ENCODE data around the gene ATP6V0B.

ATP6V0B gene

DNA sequence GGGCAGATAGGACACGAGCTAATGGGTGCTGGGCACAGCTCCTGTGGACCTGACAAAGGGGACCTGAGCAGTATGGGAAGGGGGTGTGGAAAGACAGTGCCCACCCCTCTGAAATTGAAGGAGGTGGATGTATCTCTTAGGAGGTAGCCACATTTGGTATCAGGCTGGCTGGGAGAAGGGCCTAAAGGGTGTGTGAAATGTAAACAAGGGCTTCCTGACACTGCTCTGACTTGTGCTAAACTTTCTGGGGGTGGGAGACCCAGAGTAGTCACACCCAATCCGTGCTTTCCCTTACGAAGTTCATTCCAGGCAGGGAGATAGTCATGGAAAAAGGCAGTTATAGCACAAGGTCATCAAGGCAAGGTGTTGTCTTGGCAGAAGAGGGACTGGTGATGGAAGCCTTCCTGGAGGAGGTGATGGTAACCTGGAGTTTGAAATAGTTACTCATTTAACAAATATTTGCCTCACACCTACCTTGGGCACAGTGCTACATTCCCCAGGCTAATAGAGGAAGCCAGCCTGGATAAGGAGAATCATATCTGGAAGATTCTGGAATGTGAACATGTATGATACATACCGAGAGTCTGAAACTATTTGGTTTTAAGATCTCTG is 11.3 kb downstream of the ATP6V0B start:
- no peak for DNase-seq

DNA sequence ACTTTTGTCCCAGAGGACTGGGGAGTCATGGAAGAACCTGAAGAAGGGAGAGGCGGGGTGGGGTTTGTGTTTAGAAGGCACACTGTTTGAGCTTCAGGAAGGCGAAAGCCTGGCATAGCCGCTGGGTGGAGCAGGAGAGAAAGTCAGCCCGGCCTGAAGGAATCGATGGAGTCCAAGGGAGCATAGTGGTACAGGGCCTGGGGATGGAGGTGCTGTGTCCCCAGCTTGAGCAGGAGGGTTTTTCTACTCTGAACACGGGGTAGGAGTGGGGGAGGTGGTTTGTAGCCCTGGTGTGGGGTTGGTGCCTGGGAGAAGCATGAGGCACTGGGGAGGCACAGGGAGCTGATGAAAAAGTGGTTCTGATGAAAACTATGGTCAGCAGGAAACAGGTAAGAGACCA is 12.0 kb downstream of the ATP6V0B start:
- DNase-seq: no peak

DNA sequence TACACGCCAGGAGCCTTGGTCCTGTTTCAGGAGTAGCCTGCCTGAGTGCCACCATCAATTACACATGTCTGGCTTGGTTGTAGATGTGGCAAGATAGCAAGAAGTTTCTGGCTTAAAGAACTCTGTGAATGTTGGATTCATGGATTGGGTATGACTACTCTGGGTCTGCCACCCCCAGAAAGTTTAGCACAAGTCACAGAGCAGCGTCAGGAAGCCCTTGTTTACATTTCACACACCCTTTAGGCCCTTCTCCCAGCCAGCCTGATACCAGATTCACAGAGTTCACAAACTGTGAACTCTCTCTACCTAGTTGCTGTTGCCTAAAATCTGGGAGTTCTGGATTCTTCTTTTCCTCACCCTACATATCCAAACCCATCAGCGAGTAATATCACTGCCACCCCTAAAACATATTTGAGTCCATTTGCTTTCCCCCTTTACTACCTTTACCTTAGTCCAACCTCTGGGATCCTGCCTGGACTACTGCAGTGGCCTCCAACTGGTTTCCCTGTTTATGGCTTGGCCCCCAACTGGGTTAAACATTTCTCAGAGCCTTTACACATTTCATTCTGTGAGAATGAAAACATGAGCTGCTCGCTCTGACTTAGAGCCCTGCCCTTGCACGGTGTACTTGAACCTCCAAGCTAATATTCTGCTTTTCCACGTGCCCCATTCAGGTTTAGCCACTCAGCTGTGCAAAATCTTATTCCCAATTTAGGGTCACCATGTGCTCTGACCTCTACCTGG is 12.6 kb downstream of the ATP6V0B start:
- no peak for DNase-seq

DNA sequence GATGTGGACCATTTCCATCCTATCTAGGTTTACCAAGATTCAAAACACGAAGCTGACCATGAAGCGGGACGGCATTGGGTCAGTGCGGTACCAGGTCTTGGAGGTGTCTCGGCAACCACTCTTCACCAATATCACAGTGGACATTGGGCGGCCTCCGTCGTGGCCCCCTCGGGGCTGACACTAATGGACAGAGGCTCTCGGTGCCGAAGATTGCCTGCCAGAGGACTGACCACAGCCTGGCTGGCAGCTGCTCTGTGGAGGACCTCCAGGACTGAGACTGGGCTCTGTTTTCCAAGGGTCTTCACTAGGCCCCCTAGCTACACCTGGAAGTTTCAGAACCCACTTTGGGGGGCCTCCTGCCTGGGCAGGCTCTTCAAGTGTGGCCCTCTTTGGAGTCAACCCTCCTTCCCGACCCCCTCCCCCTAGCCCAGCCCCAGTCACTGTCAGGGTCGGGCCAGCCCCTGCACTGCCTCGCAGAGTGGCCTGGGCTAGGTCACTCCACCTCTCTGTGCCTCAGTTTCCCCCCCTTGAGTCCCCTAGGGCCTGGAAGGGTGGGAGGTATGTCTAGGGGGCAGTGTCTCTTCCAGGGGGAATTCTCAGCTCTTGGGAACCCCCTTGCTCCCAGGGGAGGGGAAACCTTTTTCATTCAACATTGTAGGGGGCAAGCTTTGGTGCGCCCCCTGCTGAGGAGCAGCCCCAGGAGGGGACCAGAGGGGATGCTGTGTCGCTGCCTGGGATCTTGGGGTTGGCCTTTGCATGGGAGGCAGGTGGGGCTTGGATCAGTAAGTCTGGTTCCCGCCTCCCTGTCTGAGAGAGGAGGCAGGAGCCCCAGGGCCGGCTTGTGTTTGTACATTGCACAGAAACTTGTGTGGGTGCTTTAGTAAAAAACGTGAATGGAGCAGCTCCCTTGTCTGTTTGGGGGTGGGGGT is 15.8 kb downstream of the ATP6V0B start:
- DNase-seq: no peak

DNA sequence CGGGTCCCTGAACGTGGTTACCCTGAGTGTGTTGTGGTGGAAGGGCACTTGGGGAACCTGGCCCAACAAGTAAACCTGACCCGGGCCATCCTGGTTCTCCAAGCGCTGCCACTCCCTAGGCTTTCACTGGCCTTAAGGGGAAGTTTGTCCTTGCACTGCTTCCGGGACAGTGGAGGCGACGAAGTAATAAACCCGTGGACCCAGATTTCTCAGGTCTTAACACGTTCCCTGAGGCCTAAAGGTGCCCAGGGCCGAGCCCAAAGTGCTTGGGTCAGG is 16.4 kb downstream of the ATP6V0B start:
- no peak for DNase-seq

DNA sequence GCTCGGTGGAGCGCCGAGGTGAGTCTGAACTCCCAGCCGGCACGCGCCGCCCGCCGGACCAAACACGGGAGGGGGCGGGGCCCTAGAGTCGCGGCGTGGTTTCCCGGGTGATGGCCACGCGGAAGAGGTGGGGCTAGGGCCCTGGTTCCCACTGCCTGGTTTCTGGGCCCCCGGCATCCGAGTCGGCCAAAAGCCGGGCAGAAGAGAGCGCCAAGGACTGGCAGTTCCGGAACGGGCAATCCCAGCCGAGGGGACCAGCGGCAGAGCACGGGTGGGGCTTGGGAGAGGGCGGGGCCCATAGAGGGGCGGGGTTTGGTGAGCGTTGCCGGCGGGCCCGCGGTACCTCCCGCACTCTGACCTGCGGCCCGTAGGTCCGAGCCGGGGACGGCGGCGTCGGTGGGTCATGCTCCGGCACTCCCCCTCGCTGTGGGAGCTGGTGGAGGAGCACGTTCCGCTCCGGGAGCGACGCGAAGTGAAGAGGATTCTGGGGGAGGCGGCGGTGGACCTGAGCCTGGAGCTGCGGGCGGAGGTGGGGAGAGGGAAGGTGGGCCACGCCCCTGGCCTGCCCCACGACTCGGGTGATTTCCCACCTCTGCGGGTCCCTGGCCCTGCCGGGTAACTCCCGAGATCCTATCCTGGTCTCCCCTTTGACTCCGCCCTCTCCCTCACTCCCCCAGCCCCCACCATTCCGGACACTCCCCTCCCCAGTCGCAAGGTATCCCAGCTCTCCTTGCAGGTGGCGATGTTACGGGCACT is 16.9 kb downstream of the ATP6V0B start, which contains the start of gene CCDC24:
Gene CCDC24, plus strand, starts transcription at position 124 of the 756 bp plus-strand sequence. Its CDS starts 280 bp downstream, at position 404.
- DNase-seq: peak; percentile 30

DNA sequence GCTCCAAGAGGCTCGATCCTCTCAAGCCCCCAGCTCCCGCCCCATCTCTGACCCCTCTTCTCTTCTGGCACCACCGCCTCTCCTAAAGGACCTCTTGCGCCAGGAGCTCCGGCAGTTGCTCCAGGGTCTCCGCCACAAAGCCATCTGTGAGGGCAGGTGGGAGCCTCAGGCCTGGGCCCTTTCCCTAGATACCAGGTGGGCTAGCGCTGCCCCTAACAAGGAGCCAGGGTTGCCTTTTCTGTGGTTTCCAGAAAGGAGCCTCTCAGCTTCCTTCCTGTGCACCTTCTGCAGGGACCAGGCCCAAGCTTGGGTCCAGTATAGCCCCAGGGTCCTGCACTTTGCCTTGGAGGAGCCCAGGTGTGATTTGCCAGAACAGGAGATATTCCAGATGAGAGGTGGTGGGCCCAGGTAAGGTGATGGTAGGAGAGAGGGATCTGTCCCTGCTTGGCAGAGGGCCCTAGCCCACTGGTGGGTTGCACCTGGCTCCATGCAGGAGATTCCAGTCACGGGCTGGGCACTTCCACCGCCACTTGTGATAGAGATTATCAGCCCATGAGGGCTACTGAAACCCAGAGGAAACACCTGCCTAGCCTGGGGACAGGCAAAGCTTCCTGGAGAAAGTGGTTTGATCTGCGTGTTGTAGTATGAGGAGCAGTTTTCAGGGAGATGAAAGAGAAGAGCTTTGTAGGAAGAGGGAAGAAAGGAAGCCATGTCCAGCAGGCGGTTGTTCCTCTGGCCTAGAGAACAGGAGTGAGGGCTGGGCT is 17.7 kb downstream of the ATP6V0B start:
- DNase-seq: no peak

DNA sequence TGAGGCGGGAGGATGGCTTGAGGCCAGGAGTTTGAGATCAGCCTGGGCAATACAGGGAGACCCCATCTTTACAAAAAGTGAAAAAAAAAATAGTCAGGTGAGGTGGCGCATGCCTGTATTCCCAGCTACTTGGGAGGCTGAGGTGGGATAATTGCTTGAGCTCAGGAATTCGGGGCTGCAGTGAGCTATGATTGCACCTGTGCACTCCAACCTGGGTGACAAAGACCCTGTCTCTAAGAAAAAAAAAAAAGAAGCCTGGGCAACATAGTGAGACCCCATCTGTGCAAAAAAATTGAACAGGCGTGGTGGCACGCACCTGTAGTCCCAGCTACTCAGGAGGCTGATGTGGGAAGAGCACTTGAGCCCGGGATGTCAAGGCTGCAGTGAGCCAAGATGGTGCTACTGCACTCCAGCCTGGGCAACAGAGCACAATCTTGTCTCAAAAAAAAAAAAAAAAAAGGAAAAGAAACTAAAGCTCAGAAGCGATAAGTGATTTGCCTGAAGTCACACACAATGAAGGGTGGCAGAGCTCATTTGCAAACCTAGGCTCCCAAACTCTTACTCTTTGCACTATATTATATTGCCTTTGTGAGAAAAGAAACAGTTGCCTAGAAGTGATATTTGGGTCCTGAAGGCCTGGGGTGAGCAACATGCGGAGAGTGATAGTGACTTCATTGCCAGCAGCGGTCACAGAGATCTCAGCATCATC is 18.6 kb downstream of the ATP6V0B start:
- DNase-seq: no peak

DNA sequence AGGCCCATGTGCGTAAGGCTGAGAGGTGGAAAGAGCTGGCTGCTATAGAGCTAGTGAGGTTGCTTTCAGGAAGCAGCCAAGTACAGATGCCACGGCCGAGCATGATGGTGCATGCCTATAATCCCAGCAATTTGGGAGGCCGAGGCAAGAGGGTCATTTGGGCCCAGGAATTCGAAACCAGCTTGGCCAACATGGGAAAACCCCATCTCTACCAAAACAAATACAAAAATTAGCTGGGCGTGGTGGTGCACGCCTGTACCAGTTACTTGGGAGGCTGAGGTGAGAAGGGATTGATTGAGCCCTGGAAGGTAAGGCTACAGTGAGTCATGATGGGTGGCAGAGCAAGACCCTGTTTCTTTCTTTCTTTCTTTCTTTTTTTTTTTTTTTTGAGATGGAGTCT is 19.3 kb downstream of the ATP6V0B start:
- no peak for DNase-seq

DNA sequence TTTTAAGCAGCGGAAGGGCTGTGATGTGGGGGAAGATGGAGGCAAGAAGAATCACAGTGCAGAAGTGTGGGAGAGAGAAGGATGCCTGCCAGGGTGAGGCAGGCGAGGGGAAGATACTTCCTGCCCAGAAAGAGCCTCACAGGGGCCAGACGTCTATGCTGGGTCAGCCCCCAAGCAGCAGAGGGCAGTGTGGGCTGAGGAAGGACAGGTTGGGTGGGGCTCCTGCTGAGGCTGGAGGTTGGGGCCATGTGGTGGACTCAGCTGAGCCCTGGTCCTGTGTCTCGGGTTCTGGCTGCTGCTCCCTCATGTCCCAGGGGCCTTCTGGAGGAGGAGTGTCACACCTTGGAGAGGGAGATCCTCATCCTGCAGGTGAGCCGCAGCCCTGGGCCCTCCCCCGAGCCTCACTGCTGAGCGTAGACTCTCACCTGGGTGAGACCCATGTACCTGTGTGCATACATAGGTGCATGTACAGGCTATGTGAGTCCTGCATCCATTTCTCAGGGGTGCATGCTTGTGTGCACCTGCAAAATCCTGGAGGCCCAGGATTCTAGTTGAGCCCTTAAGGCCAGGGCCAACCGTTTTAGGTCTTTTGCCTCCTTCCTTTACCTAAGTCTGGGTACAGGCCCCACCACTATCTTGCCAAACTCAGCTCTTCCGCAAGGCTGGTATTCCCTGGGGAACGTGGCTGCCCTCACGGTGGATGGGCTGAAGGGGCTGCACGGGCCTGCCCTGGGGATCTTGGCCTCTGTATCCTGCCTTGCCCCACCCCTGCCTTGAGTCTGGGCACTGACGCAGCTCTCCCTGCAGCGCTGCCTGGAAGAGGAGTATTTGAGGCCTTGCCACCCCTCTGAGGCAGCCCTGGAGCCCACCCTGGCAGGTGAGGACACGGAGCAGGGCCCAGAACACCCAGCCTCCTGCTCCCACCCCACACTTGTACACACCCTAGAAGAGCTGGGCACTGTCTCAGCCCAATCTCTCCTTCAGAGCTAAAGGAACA is 20.3 kb downstream of the ATP6V0B start:
- DNase-seq: no peak

DNA sequence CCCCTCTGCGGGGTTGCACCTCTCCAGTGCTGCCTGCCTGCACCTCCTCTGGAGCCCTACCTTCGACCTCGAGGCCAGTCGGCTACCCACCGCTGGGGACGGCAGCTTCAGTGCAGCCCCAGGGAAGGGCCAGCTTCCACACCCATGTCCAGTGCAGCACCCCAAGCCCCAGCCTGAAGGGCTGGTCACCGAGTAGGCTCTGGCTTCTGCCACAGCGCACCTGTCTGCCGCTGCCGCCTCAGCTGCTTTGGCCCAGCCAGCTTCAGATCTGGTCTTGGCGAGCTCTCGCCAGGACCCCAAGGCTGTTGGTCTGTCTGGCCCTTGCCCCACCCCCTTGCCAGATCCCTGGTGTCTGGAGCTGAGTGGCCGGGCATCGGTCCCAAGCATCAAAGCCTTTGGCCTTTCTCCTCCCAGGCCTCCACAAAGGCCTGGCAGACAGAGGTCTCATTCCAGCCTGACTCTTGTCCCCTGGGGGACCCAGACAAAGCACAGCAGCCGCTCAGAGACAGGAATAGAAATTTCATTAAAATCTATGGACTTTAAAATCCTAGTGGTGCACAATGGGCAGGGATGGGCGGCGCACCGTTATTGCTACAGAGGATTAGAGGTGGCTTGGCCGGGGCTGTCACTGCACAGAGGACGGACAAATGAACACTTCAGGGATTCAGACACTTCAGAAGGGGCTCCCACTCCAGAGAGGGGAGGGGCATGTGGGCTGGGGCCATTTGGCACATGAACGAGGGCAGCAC is 21.4 kb downstream of the ATP6V0B start:
- no peak for DNase-seq

DNA sequence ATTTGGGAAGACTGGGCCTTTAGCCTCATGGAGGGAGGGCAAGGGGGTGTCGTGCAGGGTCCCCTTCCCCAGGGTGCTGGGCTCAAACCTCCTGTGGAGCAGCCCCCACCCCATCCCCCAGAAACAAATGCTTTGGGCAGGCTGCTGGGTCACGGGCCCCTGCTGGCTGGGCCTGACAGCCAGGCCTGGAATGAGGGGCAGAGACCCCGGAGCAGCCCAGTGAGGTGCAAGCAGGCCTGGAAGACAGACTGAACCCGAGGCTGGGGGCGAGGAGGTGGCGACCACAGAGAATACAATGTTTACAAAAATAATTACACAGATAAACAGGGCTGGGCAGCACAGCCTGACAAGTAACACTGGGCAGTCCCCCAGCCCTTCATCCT is 22.0 kb downstream of the ATP6V0B start:
- DNase-seq: no peak

DNA sequence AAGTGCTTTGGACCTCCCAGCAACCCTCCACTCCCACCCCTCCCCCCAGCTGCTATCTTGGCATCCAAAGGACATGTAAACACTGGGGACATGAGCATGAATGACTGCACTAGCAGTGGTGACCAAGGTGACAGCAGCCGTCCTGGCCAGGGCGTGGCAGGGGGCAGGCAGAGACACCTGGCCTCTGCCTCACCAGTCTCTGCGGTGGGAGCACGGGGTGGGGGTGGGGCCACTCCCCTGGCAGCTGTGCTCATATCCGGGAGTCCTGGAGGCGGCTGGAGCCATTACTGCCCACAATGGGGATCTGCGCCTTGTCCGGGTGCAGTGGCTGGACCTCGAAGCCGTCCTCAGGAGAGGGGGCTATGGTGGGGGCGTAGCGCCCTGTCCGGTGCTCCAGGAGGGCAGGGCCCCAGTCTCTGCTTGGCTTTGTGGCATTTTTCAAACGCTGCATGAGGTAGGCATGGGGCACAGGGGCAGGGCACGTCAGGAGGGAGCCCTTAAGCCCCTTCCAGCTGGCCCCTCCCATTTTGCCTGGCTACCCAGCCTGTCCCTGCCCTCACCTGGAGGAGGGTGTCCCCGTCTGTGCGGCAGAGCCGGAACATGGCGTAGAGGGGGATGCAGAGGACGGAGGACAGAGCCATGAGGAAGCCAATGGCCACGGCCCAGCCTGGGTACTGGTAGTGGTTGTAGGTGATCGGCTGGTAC is 22.7 kb downstream of the ATP6V0B start:
- no peak for DNase-seq

DNA sequence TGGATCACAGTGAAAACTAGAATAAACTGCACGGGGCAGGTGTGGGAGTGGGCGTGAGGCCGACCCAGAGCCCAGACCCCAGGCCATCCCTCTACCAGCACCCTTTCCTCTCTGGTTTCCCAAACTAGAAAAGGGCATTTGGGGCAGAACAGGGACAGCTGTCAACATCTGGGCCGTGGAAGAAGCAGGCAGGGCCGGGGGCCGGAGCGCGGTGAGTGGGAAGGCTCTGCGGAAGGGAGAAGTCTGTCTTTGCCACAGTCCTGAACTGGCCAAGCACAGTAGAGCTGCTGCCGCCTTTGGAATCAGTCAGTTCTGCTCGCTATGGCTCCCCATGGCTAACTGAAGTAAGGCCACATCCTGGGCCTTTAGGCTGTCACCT is 23.2 kb downstream of the ATP6V0B start:
- no peak for DNase-seq

DNA sequence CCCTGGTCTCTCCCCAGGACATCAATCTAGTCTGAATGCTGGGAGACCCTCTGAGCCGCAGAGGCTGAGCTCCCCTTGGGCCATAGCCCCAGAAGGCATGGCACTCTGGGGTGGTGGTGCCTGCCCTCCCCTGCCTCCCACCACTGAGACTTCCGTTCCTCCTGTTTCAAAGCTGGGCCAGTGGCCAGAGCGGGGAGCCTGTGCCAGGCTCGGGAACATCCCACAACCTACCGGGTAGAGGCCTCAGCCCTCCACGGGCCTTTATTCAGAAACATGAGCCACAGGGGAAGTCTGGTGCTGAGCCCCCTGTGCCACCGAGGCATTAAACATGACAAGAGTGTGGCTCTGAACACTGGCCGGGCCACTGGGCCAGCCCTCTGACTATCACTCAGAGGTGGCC is 24.7 kb downstream of the ATP6V0B start:
- no peak for DNase-seq

DNA sequence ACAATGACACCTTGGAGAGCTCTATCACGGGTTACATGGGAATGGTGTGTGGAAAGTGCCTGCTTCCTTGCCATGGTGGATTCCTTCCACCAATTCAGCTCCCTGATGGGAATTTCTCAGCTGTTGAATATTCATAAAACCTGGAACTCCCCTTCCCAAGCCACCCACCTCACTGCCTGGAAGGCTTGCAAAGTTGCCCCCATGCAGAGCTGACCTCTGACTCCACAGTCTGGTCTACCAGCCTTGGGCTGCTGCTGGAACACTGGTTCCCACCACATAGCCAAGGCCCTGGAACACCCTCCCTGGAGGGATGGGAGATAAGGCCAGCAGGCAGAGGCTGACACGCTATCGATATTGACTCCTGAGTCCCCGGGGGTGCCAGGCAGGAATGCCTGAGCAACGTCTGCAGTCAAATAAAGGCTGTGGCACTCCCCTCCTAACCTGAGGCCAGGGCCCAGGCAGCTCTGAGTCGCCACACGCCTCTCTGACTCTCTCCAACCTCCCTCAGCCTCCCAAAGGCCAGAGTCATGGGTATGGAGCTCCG is 25.4 kb downstream of the ATP6V0B start:
- no peak for DNase-seq

DNA sequence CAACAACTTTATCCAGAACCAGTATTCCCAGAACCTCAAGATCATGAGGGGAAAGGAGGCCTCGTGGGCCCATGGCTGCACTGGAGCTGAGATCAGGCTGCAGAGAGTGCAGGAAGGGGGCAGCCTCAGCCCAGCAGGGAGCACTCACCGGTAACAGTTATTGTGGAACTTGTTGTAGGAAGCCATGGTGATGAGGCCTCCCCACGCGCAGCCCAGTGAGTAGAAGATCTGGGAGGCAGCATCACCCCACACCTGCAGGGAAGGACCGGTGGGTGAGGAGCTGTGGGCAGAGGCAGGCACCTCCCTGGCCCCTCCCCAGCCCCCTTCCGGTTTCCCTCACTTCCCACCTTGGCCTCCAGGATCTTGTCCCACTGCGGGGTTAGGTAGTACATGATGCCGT is 27.4 kb downstream of the ATP6V0B start:
- DNase-seq: no peak

DNA sequence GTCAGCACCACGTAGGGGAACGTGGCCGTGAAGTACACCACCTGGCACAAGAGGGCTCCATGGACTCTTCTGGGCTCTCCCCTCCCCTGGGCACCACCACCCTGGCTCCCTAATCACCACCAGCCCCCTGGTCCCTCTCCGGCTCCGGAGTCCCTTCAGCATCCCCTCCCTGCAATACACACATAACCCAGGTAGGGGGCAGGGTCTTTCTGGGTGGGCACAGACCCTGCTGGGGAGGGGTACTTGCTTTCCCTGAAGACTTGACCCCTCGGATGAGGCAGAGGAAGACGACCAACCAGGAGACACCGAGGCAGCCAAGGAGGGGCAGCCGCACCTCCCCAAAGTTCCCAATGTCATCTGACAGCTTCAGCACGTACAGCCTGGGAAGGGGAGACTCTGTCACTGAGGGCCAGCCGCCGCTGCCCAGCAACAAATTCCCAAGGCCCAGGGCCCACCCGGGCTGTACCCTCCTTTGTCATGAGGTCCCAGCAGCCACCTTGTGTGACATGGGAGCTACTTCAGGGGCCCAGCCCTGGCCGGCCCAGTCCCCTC is 27.9 kb downstream of the ATP6V0B start:
- DNase-seq: no peak
